GM12878 (cell line): ENCODE data around the gene CLDN6. TPM values are rescaled to one million over a fixed set of nuclear protein-coding genes. Genes with fewer than 3 reads are reported as not detected.

ENCODE experiments used
- ATAC-seq: fragments of 200-7000 bp; cut with Tn5 transposase; 3 replicates; pipeline ENCODE4 v1.9.1; 2020; ENCODE audit warnings: mild to moderate bottlenecking, moderate library complexity
- BruUV-seq: library from RNA; stranded (reverse); fragments of 400-500 nt; replicated peaks from 2 replicates; lab custom pipeline; 2021; lab: Mats Ljungman, UMichigan
- CTCF ChIA-PET: fragments of 300-600 bp; sonication (Branson Sonifier 250); formaldehyde crosslinking; extraction: SDS; loops from one replicate; lab custom pipeline; 2021; ENCODE audit warnings: inconsistent platforms; lab: Yijun Ruan, JAX
- POLR2A ChIA-PET: fragments of 350-600 bp; formaldehyde crosslinking; extraction: SDS; loops from one replicate; lab custom pipeline; 2021; ENCODE audit warnings: inconsistent platforms; lab: Charles Lee
- RAD21 ChIA-PET: fragments of 300-600 bp; sonication (Branson Sonifier 250); formaldehyde crosslinking; loops from one replicate; lab custom pipeline; 2023; ENCODE audit warnings: antibody characterized with exemption; ENCODE audit not compliant: unreplicated experiment; lab: Charles Lee
- SMC1A ChIA-PET: fragments of 300-600 bp; sonication (Branson Sonifier 250); formaldehyde crosslinking; loops from one replicate; lab custom pipeline; 2023; ENCODE audit not compliant: unreplicated experiment, uncharacterized antibody; lab: Charles Lee
- DNase-seq: peaks from one replicate; pipeline ENCODE4 v3.0.0-alpha.2; 2011; ENCODE audit warnings: low read depth, low spot score
- FAIRE-seq: peaks from 3 replicates; lab custom pipeline; 2011; peaks lifted over from hg19 to GRCh38; lab: Jason Lieb, UNC
- H2AFZ ChIP-seq: 2 replicates; pipeline ENCODE4 v1.6.0; 2011; ENCODE audit warnings: low read depth, low read length, control low read depth; ENCODE audit not compliant: control insufficient read depth
- H3K27ac ChIP-seq: 2 replicates; pipeline ENCODE4 v1.5.1; 2011; ENCODE audit warnings: control low read depth; ENCODE audit not compliant: control insufficient read depth, insufficient read depth
- H3K27me3 ChIP-seq, 2 experiments: replicated peaks in 1 of 2; 2 replicates each; pipeline versions ENCODE4 v1.6.0 to v1.6.1; 2011; ENCODE audit warnings: low read length in 1 of 2; ENCODE audit not compliant: control insufficient read depth in 2 of 2, insufficient read depth in 2 of 2
- H3K36me3 ChIP-seq, 2 experiments: 2 replicates each; pipeline ENCODE4 v1.5.1; 2011; ENCODE audit warnings: low read length in 1 of 2; ENCODE audit not compliant: control insufficient read depth in 2 of 2, insufficient read depth in 2 of 2
- H3K4me1 ChIP-seq: 2 replicates; pipeline ENCODE4 v1.6.1; 2011; ENCODE audit warnings: mild to moderate bottlenecking, low read length, moderate library complexity, mixed read lengths; ENCODE audit not compliant: control insufficient read depth, insufficient read depth
- H3K4me2 ChIP-seq: 2 replicates; pipeline ENCODE4 v1.6.0; 2011; ENCODE audit warnings: control low read depth; ENCODE audit not compliant: control insufficient read depth, insufficient read depth
- H3K4me3 ChIP-seq: fragments of 200-600 bp; sonication (generic); 2 replicates; pipeline ENCODE4 v1.5.1; 2016
- H3K79me2 ChIP-seq: 2 replicates; pipeline ENCODE4 v1.6.0; 2011; ENCODE audit warnings: low read length; ENCODE audit not compliant: control insufficient read depth, insufficient read depth
- H3K9ac ChIP-seq: 2 replicates; pipeline ENCODE4 v1.8.0; 2011; ENCODE audit warnings: low read length, control low read depth, mixed read lengths; ENCODE audit not compliant: control insufficient read depth, insufficient read depth
- H3K9me3 ChIP-seq: replicated peaks from 3 replicates; pipeline ENCODE4 v1.5.1; 2011; ENCODE audit warnings: mild to moderate bottlenecking, low read length; ENCODE audit not compliant: control insufficient read depth, insufficient read depth
- H4K20me1 ChIP-seq: 2 replicates; pipeline ENCODE4 v1.6.0; 2011; ENCODE audit not compliant: control insufficient read depth, insufficient read depth
- HDAC2 ChIP-seq: fragments of 200-600 bp; sonication (generic); IDR thresholded peaks from 2 replicates; pipeline ENCODE4 v1.6.1; 2017
- TCF12 ChIP-seq: IDR thresholded peaks from 2 replicates; pipeline ENCODE4 v1.6.1; 2011; ENCODE audit warnings: low read depth, mild to moderate bottlenecking, low read length
- ZNF622 ChIP-seq: fragments of 450-650 bp; IDR thresholded peaks from 2 replicates; pipeline ENCODE4 v1.6.1; 2017; ENCODE audit warnings: mild to moderate bottlenecking, inconsistent platforms
- WGBS: methylation state at CpG from one replicate; pipeline ENCODE4 v1.1.6; 2016; ENCODE audit warnings: low lambda C conversion rate; ENCODE audit not compliant: insufficient replicate concordance, insufficient coverage; ENCODE audit errors: missing lambda C conversion rate; 5-methylcytosine and 5-hydroxymethylcytosine counted together
- in situ Hi-C: fragments of 300-500 bp; cut with MboI; formaldehyde crosslinking; loops from 9 replicates; pipeline ENCODE4 v1.14.3; 2018; ENCODE audit warnings: mixed read lengths
- intact Hi-C: fragments of 100-400 bp; cut with micrococcal nuclease; formaldehyde crosslinking; loops from one replicate; pipeline ENCODE4 v1.14.2; 2022; ENCODE audit not compliant: unreplicated experiment
- polyA plus RNA-seq, 11 experiments: library from polyadenylated mRNA; depleted of rRNA in 4 of 11; unstranded in 6 of 11; stranded (reverse) in 5 of 11; fragments of >200 nt; fragmentation: Nextera tagmentation in 4 of 11; fragmentation: Illumina TruSeq in 1 of 11; extraction: Ambion mirVana in 4 of 11; extraction: Trizol in 1 of 11; gene quantifications; 1 replicate in 1 of 11; 2 replicates in 10 of 11; pipeline versions ENCODE4 v1.2.1 to v1.2.3, GENCODE V29; 2011 to 2016; ENCODE audit warnings: inconsistent platforms in 2 of 11, missing spikeins in 2 of 11, low read depth in 1 of 11
- total RNA-seq, 4 experiments: library from RNA; depleted of rRNA in 3 of 4; stranded (reverse); fragments of >200 nt in 3 of 4; fragmentation: Illumina TruSeq in 1 of 4; extraction: Trizol in 1 of 4; gene quantifications; 2 replicates each; pipeline versions ENCODE4 v1.2.1 to v1.2.3, GENCODE V29; 2013 to 2021
- TF ChIP-seq, protein P1 (sequence below): fragments of 150-350 bp; IDR thresholded peaks from 2 replicates; pipeline ENCODE4 v1.6.1; 2014; ENCODE audit warnings: mild to moderate bottlenecking, low read depth, low read length
- TF ChIP-seq, protein P2 (sequence below): fragments of 450-650 bp; IDR thresholded peaks from 2 replicates; pipeline ENCODE4 v1.6.1; 2017; ENCODE audit warnings: mild to moderate bottlenecking, moderate library complexity

The CLDN6 gene
- total and polyA plus RNA-seq, 10 of the 15 experiments (the other 5 are each of a cell fraction or from before 2014, with no cell fraction given), result 0.15 to 0.26 (median 0.23) TPM; not detected in 7

DNA sequence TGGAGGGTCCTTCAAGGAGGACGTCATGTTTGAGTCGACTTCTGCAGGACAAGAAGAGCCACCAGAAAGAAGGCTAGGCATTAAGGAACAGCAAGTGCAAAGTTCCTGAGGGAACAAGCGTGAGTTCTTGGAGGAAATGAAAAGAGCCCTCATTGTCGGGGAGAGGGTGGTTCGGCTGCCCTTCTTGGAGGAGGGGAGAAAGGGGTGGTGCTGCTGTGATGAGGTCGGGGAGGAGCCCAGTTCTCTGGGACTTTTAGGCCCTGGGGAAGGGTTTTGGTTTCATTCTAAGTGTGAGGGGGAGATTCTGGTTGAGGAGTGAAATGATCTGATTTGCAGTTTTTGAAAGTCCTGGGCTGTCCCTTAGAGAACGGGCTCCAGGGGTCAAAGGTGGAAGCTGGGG is 14.6 kb upstream of the CLDN6 start:
- no peak overlapping the region for H3K4me3 ChIP-seq
- POLR2A ChIA-PET, result interaction anchor here (1.0 to 1.5 kb wide), 2 partner anchors 19 to 69 kb away, joined by 3 to 6 read pairs; no protein-coding TSS in a partner anchor
- peaks cover 16 to 20% of the 10 kb centered on the region in 2 experiments for H3K27me3 ChIP-seq
- in situ Hi-C loops, result no loop called here
- peak; percentile 19 for DNase-seq
- H3K4me1 ChIP-seq, result peaks cover 6% of the 10 kb centered on the region
- H3K79me2 ChIP-seq, result no peaks in the 10 kb centered on the region
- no TSS peak for BruUV-seq
- CTCF ChIA-PET, result interaction anchor here (0.6 to 18.2 kb wide), 13 partner anchors 9 to 135 kb away, joined by 3 to 421 read pairs (median 17); partner anchors contain the start of genes HCFC1R1 and THOC6
- 0 out of 2 replicates have a peak, but pooled peaks cover 3% of the 10 kb centered on the region for H4K20me1 ChIP-seq
- TF ChIP-seq TCF12 (no peak), HDAC2 (no peak), ZNF622 (no peak)
- TF ChIP-seq, protein P1, sequence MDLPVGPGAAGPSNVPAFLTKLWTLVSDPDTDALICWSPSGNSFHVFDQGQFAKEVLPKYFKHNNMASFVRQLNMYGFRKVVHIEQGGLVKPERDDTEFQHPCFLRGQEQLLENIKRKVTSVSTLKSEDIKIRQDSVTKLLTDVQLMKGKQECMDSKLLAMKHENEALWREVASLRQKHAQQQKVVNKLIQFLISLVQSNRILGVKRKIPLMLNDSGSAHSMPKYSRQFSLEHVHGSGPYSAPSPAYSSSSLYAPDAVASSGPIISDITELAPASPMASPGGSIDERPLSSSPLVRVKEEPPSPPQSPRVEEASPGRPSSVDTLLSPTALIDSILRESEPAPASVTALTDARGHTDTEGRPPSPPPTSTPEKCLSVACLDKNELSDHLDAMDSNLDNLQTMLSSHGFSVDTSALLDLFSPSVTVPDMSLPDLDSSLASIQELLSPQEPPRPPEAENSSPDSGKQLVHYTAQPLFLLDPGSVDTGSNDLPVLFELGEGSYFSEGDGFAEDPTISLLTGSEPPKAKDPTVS, result no peak
- TF ChIP-seq, protein P2, sequence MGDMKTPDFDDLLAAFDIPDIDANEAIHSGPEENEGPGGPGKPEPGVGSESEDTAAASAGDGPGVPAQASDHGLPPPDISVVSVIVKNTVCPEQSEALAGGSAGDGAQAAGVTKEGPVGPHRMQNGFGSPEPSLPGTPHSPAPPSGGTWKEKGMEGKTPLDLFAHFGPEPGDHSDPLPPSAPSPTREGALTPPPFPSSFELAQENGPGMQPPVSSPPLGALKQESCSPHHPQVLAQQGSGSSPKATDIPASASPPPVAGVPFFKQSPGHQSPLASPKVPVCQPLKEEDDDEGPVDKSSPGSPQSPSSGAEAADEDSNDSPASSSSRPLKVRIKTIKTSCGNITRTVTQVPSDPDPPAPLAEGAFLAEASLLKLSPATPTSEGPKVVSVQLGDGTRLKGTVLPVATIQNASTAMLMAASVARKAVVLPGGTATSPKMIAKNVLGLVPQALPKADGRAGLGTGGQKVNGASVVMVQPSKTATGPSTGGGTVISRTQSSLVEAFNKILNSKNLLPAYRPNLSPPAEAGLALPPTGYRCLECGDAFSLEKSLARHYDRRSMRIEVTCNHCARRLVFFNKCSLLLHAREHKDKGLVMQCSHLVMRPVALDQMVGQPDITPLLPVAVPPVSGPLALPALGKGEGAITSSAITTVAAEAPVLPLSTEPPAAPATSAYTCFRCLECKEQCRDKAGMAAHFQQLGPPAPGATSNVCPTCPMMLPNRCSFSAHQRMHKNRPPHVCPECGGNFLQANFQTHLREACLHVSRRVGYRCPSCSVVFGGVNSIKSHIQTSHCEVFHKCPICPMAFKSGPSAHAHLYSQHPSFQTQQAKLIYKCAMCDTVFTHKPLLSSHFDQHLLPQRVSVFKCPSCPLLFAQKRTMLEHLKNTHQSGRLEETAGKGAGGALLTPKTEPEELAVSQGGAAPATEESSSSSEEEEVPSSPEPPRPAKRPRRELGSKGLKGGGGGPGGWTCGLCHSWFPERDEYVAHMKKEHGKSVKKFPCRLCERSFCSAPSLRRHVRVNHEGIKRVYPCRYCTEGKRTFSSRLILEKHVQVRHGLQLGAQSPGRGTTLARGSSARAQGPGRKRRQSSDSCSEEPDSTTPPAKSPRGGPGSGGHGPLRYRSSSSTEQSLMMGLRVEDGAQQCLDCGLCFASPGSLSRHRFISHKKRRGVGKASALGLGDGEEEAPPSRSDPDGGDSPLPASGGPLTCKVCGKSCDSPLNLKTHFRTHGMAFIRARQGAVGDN, result no peak
- TF ChIP-seq, all 136 proteins: peak for 0
- no peak overlapping the region for H2AFZ ChIP-seq
- no peak overlapping the region for H3K4me2 ChIP-seq
- FAIRE-seq (no peak), ATAC-seq (peak; percentile 61)
- H3K36me3 ChIP-seq, result no peaks in the 10 kb centered on the region
- ChIA-PET SMC1A (interaction anchor here (1.7 to 3.5 kb wide), 3 partner anchors 23 to 102 kb away, joined by 4 to 36 read pairs (median 5); partner anchors contain the start of gene ZNF213), RAD21 (interaction anchor here (1.1 to 2.8 kb wide), 4 partner anchors 12 to 29 kb away, joined by 3 to 28 read pairs (median 4); partner anchors contain the start of gene TNFRSF12A)
- 0% methylated on average over 7 of the region's 7 CpGs for WGBS
- H3K9ac ChIP-seq, result no peak overlapping the region
- no peaks in the 10 kb centered on the region for H3K9me3 ChIP-seq
- H3K27ac ChIP-seq, result no peak overlapping the region
- intact Hi-C loops, result no loop called here
